GM12873 (cell line): ENCODE measurements around the gene CLRN3.

ENCODE experiments used
- CTCF ChIP-seq: IDR thresholded peaks from 2 replicates; pipeline ENCODE4 v1.5.1; 2012; ENCODE audit warnings: low read depth, mild to moderate bottlenecking, moderate library complexity, low read length, control low read depth; ENCODE audit not compliant: insufficient read depth; ENCODE audit errors: missing control alignments

Gene CLRN3

GRCh38 chr10:127849224-127849623, 43.5 kb downstream of the CLRN3 start:
- TF ChIP-seq CTCF, result no peak

DNA sequence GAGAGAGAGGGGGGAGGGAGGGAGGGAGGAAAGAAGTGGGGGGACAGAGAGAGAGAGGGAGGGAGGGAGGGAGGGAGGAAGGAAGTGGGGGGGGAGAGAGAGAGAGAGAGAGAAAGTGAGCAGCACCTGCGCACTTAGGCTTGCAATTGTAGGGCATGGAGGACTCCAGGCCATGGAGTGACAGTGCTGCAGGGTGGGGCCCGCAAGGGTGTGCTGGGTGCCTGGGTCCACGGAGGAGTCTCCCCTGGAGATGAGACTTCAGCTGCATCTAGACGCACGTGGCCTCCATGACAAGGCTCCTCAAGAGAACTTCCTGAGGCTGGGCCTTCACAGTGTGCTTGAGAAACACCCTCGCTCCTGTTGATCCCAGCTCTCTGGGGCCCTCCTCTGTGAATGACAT, 44.5 kb downstream of the CLRN3 start:
- TF ChIP-seq CTCF, result no peak

GRCh38 chr10:127845756-127846155, 47.0 kb downstream of the CLRN3 start:
- TF ChIP-seq CTCF, result no peak

GRCh38 chr10:127840884-127841283, 51.9 kb downstream of the CLRN3 start:
- TF ChIP-seq CTCF, result no peak

GRCh38 chr10:127836966-127837365, 55.8 kb downstream of the CLRN3 start:
- TF ChIP-seq CTCF, result no peak

DNA sequence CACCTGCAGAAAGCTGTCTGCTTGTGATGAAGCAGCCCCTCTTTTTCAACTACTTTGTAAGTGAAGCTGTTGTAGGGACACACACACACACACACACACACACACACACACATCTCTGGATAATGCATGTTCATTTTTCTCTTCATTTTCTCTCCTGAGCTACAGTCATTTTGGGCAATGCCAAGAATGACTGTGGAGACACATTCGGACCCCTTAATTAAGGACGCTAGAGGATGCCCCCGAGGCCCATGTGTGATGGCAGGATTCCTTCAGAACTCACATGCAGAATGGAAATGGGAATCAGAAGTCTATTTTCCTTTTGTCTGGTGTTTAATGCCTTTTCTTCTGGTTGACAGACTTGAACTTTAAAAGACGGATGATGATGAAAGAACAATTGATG, 56.6 kb downstream of the CLRN3 start:
- no peak for TF ChIP-seq CTCF

DNA sequence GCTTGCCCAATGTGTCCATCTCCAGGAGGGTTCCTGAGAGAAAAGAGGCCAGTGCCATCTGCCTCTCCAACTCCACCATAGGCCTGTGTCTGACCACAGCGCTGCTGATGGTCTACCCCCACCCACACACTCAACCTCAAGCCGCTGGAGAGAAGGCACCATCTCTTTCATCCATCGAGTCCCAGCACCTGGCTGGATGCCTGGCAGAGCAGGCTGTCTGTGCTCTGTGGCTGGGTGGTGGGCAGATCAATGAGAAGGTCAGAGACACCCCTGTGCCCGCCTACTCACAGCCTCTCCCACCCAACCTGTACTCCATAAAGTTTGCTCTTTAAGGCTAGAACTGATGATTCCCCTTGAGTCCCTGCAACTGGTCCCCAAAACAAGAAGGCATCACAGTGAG, 58.0 kb downstream of the CLRN3 start:
- no peak for TF ChIP-seq CTCF

DNA sequence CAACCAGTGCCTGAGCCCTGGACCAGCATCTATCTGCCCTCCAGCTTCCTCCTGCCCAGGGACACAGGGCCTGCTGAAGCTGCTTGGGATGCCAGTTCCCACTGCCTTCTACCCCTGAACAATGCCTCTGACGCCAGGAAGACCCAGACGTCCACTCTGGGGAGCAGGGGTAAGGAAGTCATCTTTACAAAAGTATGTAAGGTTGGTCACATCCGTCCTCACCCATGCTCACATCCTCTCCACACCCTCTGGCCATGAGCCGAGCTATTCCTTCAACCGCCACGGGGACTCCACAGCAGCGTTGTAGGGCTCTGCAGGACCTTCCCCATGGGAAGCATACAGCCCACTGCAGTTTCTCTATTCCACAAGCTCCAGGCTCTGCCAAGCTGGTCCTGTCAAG, 58.5 kb downstream of the CLRN3 start:
- TF ChIP-seq CTCF, result no peak
